Adrenal gland (tissue), 12 donors: ENCODE results near the gene DIP2C. TPM values are rescaled to one million over a fixed set of nuclear protein-coding genes. Genes with fewer than 3 reads are reported as not detected.

ENCODE experiments used
- DNase-seq, 7 donors: peaks; one replicate each; pipeline ENCODE4 v3.0.0-alpha.2; 2019 to 2020
- H3K27ac ChIP-seq, 5 donors: fragments of 200-600 bp; sonication (generic) in 4 of 5; 1 replicate in 3 of 5; 2 replicates in 2 of 5; pipeline versions ENCODE4 v1.5.1 to v1.8.0; 2016 to 2020; ENCODE audit warnings: mild to moderate bottlenecking in 1 of 5
- H3K27me3 ChIP-seq: fragments of 200-600 bp; 2 replicates; pipeline ENCODE4 v1.8.0; 2021
- H3K36me3 ChIP-seq, 2 donors: fragments of 200-600 bp; replicated peaks in 1 of 2; 1 replicate in 1 of 2; 2 replicates in 1 of 2; pipeline versions ENCODE4 v1.5.1 to v1.8.0; 2018 to 2022
- H3K4me1 ChIP-seq, 2 donors: fragments of 200-600 bp; replicated peaks in 1 of 2; 1 replicate in 1 of 2; 2 replicates in 1 of 2; pipeline versions ENCODE4 v1.5.1 to v1.8.0; 2018 to 2021
- H3K4me3 ChIP-seq, 4 donors: fragments of 200-600 bp; sonication (generic) in 3 of 4; one replicate each; pipeline ENCODE4 v1.5.1; 2016 to 2018
- H3K9me3 ChIP-seq, 3 donors: fragments of 200-600 bp; sonication (generic) in 1 of 3; replicated peaks in 1 of 3; 1 replicate in 2 of 3; 2 replicates in 1 of 3; pipeline versions ENCODE4 v1.5.1 to v1.8.0; 2016 to 2021
- POLR2A ChIP-seq, 2 donors: fragments of 450-650 bp; IDR thresholded peaks; one replicate each; pipeline ENCODE4 v1.6.1; 2017; ENCODE audit warnings: antibody characterized with exemption in 2 of 2, mild to moderate bottlenecking in 2 of 2, moderate library complexity in 1 of 2
- WGBS, 4 donors: extraction: QIAGEN DNeasy Blood & Tissue Kit in 2 of 4; methylation state at CpG; one replicate each; pipeline versions ENCODE4 v1.1.5 to v1.1.7; 2013 to 2017; 5-methylcytosine and 5-hydroxymethylcytosine counted together
- intact Hi-C, 2 donors: fragments of 100-400 bp; cut with DNase I; formaldehyde crosslinking; loops; one replicate each; pipeline versions ENCODE4 v1.14.1 to v1.15.0; 2022 to 2023
- microRNA-seq, 3 donors: library from miRNA; unstranded; fragments of <30 nt; microRNA quantifications; one replicate each; pipeline ENCODE4, GENCODE V29; 2017 to 2020
- polyA plus RNA-seq, 3 donors: library from polyadenylated mRNA; stranded (reverse); fragments of 200-250 nt in 2 of 3; fragments of 350-450 nt in 1 of 3; fragmentation: Illumina TruSeq in 1 of 3; extraction: RNeasy Lipid Tissue Mini Kit (QIAGEN cat#74804) in 1 of 3; gene quantifications; one replicate each; pipeline ENCODE4 v1.2.3, GENCODE V29; 2013 to 2014
- small RNA-seq, 2 donors: library from RNA; depleted of rRNA; stranded (forward); fragments of <200 nt; gene quantifications; one replicate each; pipeline ENCODE3, GENCODE V24; 2016
- total RNA-seq, 9 donors: library from RNA; depleted of rRNA in 4 of 9; stranded (reverse); fragments of >200 nt in 4 of 9; fragments of 120-200 nt in 1 of 9; fragmentation: NEBNext Ultra II Directional in 1 of 9; extraction: Animal tissue kit (Norgen Biotek cat#: 25700) in 1 of 9; gene quantifications; one replicate each; pipeline versions ENCODE4 v1.1.0 to v1.2.4, GENCODE V29; 2013 to 2023
- TF ChIP-seq, protein P1 (sequence below), 6 experiments: fragments of 450-650 bp in 4 of 6; fragments of 200-600 bp in 2 of 6; sonication (generic) in 1 of 6; IDR thresholded peaks; 1 replicate in 5 of 6; 2 replicates in 1 of 6; pipeline versions ENCODE4 v1.5.1 to v1.8.0; 2016 to 2021; ENCODE audit warnings: antibody characterized with exemption in 6 of 6, mild to moderate bottlenecking in 2 of 6, moderate library complexity in 1 of 6
- donor health status: healthy with polysubstance abuse.
- donor health status: Bipolar disorder and iron deficiency.
- donor health status: DM: yes; HTN: yes; CAD: no.
- donor health status: DM: no; HTN: no; CAD: no.
- donor health status: DM: no; HTN: no; CAD: no.
- donor health status: DM: yes; HTN: yes; CAD: no.

Gene DIP2C
- total and polyA plus RNA-seq, 12 donors = 4.8 to 23.9 (median 19.7) TPM

DNA sequence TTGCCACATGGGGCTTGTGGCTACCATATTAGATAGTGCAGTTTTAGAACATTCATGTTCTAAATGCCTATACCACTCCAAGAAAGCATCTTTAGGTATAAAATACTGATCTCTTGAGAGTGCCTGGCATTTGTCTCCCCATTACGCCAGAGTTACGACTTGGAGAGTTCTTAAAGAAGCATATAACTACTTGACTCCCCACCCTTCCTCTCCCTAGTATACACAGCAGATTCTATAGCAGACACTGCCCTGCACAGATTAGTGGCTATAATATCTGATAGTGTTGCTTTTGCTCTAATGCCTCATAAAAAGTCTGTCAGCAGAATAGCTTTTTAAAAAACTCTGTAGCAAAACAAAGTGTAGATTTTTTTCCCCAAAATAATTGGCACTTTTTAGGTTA, 463.4 kb downstream of the DIP2C start:
- no peak for DNase-seq
- H3K4me1 ChIP-seq = no peaks in the 10 kb centered on the region
- no peaks in the 10 kb centered on the region for H3K27me3 ChIP-seq
- WGBS, 4 donors = 92 to 100% (median 97%) methylated on average over 2 of the region's 2 CpGs
- no peak for TF ChIP-seq POLR2A (IDR thresholded peaks at IDR 0.05)
- TF ChIP-seq, protein P1, sequence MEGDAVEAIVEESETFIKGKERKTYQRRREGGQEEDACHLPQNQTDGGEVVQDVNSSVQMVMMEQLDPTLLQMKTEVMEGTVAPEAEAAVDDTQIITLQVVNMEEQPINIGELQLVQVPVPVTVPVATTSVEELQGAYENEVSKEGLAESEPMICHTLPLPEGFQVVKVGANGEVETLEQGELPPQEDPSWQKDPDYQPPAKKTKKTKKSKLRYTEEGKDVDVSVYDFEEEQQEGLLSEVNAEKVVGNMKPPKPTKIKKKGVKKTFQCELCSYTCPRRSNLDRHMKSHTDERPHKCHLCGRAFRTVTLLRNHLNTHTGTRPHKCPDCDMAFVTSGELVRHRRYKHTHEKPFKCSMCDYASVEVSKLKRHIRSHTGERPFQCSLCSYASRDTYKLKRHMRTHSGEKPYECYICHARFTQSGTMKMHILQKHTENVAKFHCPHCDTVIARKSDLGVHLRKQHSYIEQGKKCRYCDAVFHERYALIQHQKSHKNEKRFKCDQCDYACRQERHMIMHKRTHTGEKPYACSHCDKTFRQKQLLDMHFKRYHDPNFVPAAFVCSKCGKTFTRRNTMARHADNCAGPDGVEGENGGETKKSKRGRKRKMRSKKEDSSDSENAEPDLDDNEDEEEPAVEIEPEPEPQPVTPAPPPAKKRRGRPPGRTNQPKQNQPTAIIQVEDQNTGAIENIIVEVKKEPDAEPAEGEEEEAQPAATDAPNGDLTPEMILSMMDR (IDR thresholded peaks at IDR 0.05) = no peak
- intact Hi-C loops = no loop called here
- H3K36me3 ChIP-seq = no peaks in the 10 kb centered on the region
- no peaks in the 10 kb centered on the region for H3K9me3 ChIP-seq
- H3K27ac ChIP-seq = no peak overlapping the region
- H3K4me3 ChIP-seq = no peak overlapping the region

DNA sequence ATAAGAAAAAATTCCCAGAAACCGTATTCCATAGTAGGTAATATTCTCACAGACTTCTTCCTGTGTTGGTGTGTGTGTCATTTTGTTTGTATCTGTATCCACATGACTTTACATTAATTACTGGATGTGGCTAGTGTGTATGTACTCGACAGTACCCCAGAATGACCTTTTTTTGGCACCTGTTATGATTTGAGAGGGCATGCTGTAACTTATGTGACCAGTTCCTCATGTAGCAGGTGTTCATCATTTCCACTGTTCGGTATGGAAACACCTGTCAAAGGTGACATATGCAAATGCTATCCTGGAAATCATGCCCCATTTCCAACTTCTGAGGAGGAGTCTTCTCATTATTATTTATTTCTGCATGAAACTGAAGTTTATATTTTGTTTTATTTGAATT, 464.9 kb downstream of the DIP2C start:
- H3K4me3 ChIP-seq = no peak overlapping the region
- 89 to 91% (median 90%) methylated on average over 3 of the region's 3 CpGs for WGBS, 4 donors
- TF ChIP-seq POLR2A (IDR thresholded peaks at IDR 0.05) = no peak
- TF ChIP-seq, protein P1 (IDR thresholded peaks at IDR 0.05) = no peak
- intact Hi-C loops = no loop called here
- no peaks in the 10 kb centered on the region for H3K9me3 ChIP-seq
- H3K4me1 ChIP-seq = no peaks in the 10 kb centered on the region
- no peak for DNase-seq
- no peaks in the 10 kb centered on the region for H3K36me3 ChIP-seq
- H3K27me3 ChIP-seq = no peaks in the 10 kb centered on the region
- H3K27ac ChIP-seq = no peak overlapping the region

Small RNA genes within 50 kb of the gene (microRNA-seq; reads per million reads assigned to microRNA genes)
- 1.9 to 8.2 (median 4.5) reads per million in 3 donors for gene MIR5699

Small RNA genes within 50 kb of the gene (small RNA-seq; reads per million reads assigned to genes)
- gene MIR5699 = 0 to 0.25 reads per million in 2 donors
- gene RN7SL754P = 0 reads per million in 2 donors
- 0.33 to 0.36 reads per million in 2 donors for gene RNA5SP298

Other genes starting within 250 kb of the DIP2C start
- gene LARP4B, start 242.0 kb upstream of the DIP2C start, total RNA-seq = 100 to 1,000 TPM in 2 of 9 donors, 10 to 100 TPM in 7; 33.7 to 145 (median 80.0) TPM
- gene LARP4B, start 242.0 kb upstream of the DIP2C start, polyA plus RNA-seq = 10 to 100 TPM; 17.2 to 63.0 (median 18.1) TPM